GM18907 (cell line): ENCODE measurements around the gene DMRT2.

ENCODE experiments used
- ATAC-seq: cut with Tn5 transposase; IDR thresholded peaks from one replicate; pipeline ENCODE4 v1.9.1; 2021; ENCODE audit warnings: mild to moderate bottlenecking, moderate library complexity; ENCODE audit not compliant: unreplicated experiment

Gene DMRT2

DNA sequence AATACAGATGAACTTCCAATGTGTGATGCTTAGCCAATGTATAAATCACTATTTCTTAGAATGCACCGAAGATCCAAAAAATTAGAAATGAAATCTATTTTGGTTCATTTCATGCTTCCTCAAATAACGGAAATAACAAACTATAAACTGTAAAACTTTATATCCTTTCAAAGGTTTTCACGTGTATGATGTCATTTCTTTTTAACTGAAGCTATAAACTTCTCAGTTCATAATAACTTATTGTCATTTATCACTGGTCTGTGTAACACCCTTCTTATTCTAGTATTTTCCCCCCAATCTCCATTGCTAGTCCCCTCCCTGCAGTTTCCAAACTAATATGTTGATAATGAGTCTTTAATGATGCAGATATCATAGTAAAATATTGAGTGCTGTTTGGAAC, 36.4 kb downstream of the DMRT2 start:
- ATAC-seq = no peak

DNA sequence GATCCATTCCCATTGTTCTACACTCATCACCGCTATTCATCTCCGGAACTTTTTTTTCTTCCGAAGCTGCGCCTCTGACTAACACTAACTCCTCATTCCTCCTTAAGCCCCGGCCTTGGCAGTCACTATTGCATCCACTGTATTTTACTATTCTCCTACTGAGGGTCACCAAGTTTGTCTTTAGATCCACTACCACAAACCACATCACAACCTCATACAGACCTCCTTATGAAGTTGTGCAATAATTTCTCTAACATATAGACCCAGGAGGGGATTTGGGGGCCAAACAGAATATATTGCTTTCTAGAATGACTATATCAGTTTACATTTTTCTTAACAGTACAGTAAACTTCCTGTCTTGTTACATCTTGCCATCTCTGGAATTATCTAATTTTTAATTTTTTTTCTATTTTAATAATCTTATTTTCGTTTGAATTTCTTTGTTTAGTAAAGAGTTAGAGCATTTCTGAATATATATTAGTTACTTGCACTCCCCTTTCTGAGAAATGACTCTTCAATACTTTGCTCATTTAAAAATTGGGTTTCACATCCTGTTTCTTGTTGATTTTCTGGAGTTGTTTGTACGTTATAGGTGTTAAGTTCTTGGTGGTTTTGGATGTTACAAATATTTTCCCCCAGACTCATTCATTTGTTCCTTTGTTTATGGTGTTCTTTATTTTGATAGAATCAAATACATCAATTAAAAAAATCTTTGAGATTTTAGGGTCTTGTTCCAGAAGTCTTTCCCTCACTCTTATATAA, 37.1 kb downstream of the DMRT2 start:
- ATAC-seq = no peak

DNA sequence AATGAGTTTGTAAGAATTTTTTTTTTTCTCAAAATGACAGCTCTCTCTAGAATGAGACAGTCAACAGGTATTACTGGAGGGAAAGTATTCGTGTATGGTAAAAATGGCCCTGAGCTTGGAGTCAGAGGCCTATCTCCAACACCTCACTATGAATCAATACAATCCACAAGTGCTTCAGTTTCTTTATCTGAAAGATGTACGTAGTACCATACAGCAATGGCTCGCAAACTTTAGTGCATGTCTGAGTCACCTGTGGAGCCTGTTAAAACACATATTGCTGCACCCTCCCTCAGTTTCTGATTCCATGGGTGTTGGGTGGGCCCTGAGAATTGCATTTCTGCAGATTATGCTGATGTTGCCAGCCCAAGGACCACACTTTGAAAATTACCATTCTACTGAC, 44.6 kb downstream of the DMRT2 start:
- ATAC-seq = no peak

DNA sequence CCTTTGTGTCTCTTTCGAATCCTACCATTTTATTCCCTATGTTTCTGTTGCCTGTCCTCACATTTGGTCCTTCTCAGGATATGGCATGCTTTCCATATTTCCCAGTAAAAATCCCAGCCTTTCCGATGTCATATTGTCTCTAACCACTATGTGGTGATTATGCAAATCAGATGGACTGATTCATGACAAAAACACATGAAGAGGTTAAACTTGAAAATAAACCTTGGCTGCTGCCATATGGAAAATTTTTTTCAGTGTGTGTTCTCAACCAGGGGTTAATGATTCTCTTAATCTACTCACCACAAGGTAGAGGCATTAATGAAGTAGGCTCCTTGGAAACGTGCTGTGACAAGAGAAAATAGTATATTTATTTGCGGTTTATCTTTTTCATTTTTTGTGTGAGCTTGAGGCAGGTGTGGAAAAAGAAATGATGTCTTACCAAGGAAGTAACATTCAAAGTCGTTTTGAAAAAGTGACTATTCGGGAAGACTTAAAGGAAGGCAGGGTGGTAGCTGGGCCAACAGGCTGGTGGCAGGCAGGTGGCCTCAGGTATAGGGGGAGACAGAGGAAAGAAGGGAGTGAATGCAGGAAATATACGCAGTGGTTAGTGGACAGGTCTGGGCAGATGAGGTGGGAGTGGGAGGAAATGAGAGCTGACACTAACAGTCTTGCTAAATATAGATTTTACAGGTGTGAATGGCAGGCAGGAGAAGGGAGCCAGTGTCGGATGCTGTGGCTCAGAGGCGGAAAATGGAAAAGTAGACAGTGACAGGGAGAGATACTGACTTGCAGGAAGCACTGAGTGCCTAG, 46.2 kb downstream of the DMRT2 start:
- ATAC-seq = no peak

DNA sequence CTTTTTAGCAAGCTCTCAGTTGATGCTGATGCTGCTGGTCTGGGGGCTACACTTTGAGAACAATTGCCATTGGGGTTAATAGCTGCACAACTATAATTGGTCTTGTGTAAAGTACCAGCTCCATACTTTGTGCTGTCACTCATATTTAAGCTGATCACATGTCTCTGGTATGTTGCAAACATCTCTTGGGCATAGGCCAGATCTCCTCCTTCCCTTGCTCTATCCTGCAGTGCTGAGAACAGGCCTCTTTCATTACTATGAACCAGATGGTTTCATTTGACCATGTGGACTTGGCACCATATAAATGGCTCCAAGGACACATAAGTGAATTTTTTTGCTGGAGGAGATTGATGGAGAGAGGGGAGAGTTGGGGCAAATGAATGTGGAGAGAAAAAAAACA, 48.4 kb downstream of the DMRT2 start:
- no peak for ATAC-seq

DNA sequence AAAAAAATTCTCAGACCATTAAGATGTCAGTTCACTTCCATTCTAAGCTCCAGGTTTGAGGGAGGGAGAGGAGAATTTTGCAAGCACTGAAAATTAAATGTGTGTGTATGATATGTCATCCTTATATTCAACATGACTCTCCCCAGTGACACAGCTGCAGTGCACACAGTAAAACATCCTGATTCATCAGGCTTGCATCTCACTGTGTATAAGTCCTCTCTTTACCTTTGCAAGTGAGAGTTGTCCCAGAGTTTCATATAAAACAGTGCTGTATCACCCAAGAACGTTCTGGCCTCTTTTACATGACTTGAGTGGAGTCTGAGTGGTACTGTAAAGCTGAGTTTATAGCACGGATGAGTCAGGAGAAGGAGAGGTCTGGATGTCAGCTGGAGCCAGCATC, 50.0 kb downstream of the DMRT2 start:
- ATAC-seq = no peak

DNA sequence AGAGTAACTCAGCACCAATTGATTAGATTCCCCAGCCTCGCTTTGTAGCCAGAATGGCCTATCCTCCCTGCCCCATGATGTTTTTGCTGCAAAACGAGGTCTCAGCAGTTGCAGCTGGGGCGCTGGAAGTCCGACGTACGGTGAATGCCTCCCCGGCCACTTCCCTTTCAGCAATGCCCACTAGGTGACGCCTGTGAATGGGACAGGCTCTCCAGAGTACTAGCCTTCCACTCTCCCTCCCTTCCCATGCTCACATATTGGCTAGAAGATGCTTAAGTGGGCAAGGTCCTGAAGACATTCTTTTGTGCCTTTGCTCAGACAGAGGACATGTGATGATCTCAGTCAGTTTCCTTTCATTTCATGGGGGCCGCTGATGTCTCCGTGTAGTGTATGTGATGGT, 50.8 kb downstream of the DMRT2 start:
- no peak for ATAC-seq

DNA sequence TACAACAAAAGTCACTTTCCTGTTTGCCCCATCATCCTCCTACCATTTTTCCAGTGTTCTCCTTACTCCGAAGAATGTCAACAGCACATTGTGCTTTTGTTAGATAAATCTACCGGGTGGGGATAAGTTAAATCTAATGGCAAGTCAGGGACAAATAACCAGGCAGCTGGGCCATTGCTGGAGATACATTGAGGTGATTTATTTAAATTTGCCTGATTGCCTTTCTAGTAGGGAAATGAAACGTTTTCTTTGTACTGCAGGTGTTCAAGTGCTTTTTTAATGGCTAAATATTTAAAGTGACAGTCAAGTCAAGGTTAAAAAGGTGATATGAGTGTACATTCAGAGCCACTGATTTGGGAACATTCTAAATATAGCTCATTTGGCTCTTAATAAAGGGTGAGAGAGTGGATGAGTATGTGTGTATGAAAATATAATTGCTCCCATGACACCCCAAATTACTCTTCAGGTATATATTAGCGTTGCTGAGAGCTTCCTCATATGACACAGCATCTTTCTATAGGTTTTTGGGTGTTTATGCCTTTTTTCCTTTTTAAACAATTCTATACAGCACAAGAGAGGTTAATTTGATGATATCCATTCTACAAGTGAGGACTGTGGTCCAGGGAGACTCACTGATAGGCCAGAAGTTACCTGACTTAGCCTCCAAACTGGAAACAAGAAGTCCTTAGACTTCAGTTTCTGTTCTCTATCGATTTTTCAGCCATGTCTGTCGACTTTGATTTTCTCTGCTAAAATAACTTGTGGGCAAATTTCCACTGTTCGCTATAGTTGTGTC, 51.9 kb downstream of the DMRT2 start:
- ATAC-seq = no peak

DNA sequence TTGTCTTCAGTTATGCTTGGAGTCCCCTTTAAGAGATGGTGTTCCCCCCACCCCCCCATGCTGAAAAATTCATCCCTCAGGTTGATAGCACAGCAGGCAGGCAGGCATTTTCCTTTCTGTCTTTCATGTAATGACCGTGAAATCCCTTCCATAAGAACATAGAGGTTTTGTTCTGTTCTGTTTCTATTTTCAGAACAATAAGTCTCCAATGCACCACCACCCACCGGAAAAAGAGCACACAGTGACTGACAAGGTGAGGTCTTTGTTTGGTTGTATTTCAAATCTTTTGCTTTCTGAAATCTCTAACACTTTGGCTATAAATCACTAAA, 52.4 kb downstream of the DMRT2 start:
- ATAC-seq = no peak
